ENCODE data around the gene HS6ST3. TPM values are rescaled to one million over a fixed set of nuclear protein-coding genes. Genes with fewer than 3 reads are reported as not detected.

Gene HS6ST3
- total RNA-seq, 1 experiment from 2014 or later = 1.2 TPM

- TF ChIP-seq HMGXB4 (CRISPR knock-in tag; IDR thresholded peaks at IDR 0.05) = no peak
These were observed 209.3 kb downstream of the HS6ST3 start (continued) for GRCh38 chr13:96299235-96299634.

GRCh38 chr13:96308568-96308967 is 218.7 kb downstream of the HS6ST3 start:
- peaks cover 5% of the 10 kb centered on the region for H3K4me1 Mint-ChIP-seq
- no peak overlapping the region for H3K4me3 Mint-ChIP-seq
- DNase-seq (ENCODE audit: low spot score) (no peak), ATAC-seq (no peak)
- H3K9me3 Mint-ChIP-seq = no peaks in the 10 kb centered on the region
- no peak overlapping the region for H3K27ac Mint-ChIP-seq
- H3K27me3 Mint-ChIP-seq (ENCODE audit: low read depth) = no peaks in the 10 kb centered on the region
- CTCF ChIA-PET = no interaction called here
- POLR2A ChIA-PET = no interaction called here
- no peak for TF ChIP-seq IRF1 (CRISPR knock-in tag; IDR thresholded peaks at IDR 0.05)
- TF ChIP-seq USF2 (CRISPR knock-in tag; IDR thresholded peaks at IDR 0.05) = no peak
- TF ChIP-seq TCF7 (CRISPR knock-in tag; IDR thresholded peaks at IDR 0.05; ENCODE audit: low read depth) = no peak
- TF ChIP-seq FOXJ3 (CRISPR knock-in tag; IDR thresholded peaks at IDR 0.05; ENCODE audit: borderline replicate concordance) = no peak
- TF ChIP-seq SMAD4 (CRISPR knock-in tag; IDR thresholded peaks at IDR 0.05) = no peak
- TF ChIP-seq NR3C1 (CRISPR knock-in tag; conservative IDR thresholded peaks at IDR 0.05; ENCODE audit: low read depth) = no peak
- TF ChIP-seq TP53 (CRISPR knock-in tag; IDR thresholded peaks at IDR 0.05) = no peak
- TF ChIP-seq ZNF317 (CRISPR knock-in tag; IDR thresholded peaks at IDR 0.05; ENCODE audit: borderline replicate concordance, low read depth) = no peak
- no peak for TF ChIP-seq IRF2 (CRISPR knock-in tag; IDR thresholded peaks at IDR 0.05; ENCODE audit: borderline replicate concordance, low read depth)
- no peak for TF ChIP-seq CDX4 (CRISPR knock-in tag; IDR thresholded peaks at IDR 0.05; ENCODE audit: borderline replicate concordance)
- TF ChIP-seq HMGXB4 (CRISPR knock-in tag; IDR thresholded peaks at IDR 0.05) = no peak
- TF ChIP-seq SP1 (CRISPR knock-in tag; conservative IDR thresholded peaks at IDR 0.05) = no peak
- no peak for TF ChIP-seq CTCF (IDR thresholded peaks at IDR 0.05)
- no peak for TF ChIP-seq ZNF263 (CRISPR knock-in tag; IDR thresholded peaks at IDR 0.05; ENCODE audit: low read depth)
- no peak for TF ChIP-seq E2F1 (CRISPR knock-in tag; IDR thresholded peaks at IDR 0.05)
- H3K36me3 Mint-ChIP-seq = no peaks in the 10 kb centered on the region

Data from WTC11 (cell line).